Stimulated activated CD4-positive, alpha-beta T cell treated with anti-CD3 and anti-CD28 coated beads, Interleukin-4, amount 100 ng/mL, for 24 hours (primary cell): ENCODE data around the gene ADAMTS6.
"Not testable (repeated sequence)": the region's sequence is repeated elsewhere in the genome, so short reads cannot be mapped to it uniquely, and the experiment has no call there.

Experiments used
- DNase-seq: peaks from one replicate; pipeline ENCODE4 v3.0.0-alpha.2; 2020

The ADAMTS6 gene

GRCh38 chr5:65481635-65482295, at the start of gene ADAMTS6:
Gene ADAMTS6, minus strand, starts transcription at chr5:65481920. Its CDS starts 8,247 bp downstream, at chr5:65473673.
- peak; percentile 79 for DNase-seq

GRCh38 chr5:65530904-65531303, 49.2 kb upstream of the ADAMTS6 start:
- DNase-seq = no peak

- DNase-seq = no peak
Observed at GRCh38 chr5:65525726-65526125, 44.0 kb upstream of the ADAMTS6 start.

GRCh38 chr5:65512170-65512937, 30.6 kb upstream of the ADAMTS6 start:
- no peak for DNase-seq

GRCh38 chr5:65508978-65509377, 27.3 kb upstream of the ADAMTS6 start:
- DNase-seq = no peak

- no peak for DNase-seq
Observed at GRCh38 chr5:65506961-65507360, 25.2 kb upstream of the ADAMTS6 start.

GRCh38 chr5:65489119-65489518, 7.4 kb upstream of the ADAMTS6 start:
- DNase-seq = no peak

- DNase-seq = not testable (repeated sequence)
Observed at GRCh38 chr5:65488038-65488687, 6.4 kb upstream of the ADAMTS6 start.

GRCh38 chr5:65486803-65487202, 5.1 kb upstream of the ADAMTS6 start:
- not testable (repeated sequence) for DNase-seq

GRCh38 chr5:65485405-65485804, 3.7 kb upstream of the ADAMTS6 start:
- DNase-seq = no peak

- DNase-seq = no peak
Observed at GRCh38 chr5:65483546-65484346, 2.0 kb upstream of the ADAMTS6 start.

- no peak for DNase-seq
Observed at GRCh38 chr5:65482736-65483545, 1.2 kb upstream of the ADAMTS6 start.

GRCh38 chr5:65482296-65482735, 596 bp upstream of the ADAMTS6 start:
- no peak for DNase-seq

- no peak for DNase-seq
Observed at GRCh38 chr5:65481171-65481581, 544 bp downstream of the ADAMTS6 start.

GRCh38 chr5:65480306-65480865, 1.3 kb downstream of the ADAMTS6 start:
- DNase-seq = peak; percentile 26

- no peak for DNase-seq
Observed at GRCh38 chr5:65479527-65479926, 2.2 kb downstream of the ADAMTS6 start.

GRCh38 chr5:65478336-65478735, 3.4 kb downstream of the ADAMTS6 start:
- no peak for DNase-seq

GRCh38 chr5:65475895-65476294, 5.8 kb downstream of the ADAMTS6 start:
- DNase-seq = no peak

GRCh38 chr5:65475336-65475735, 6.4 kb downstream of the ADAMTS6 start:
- no peak for DNase-seq

- DNase-seq = no peak
Observed at GRCh38 chr5:65474130-65474711, 7.5 kb downstream of the ADAMTS6 start.

GRCh38 chr5:65468633-65469032, 13.1 kb downstream of the ADAMTS6 start:
- DNase-seq = no peak
